Measurements from ENCODE around the gene PSMD14. TPM values are rescaled to one million over a fixed set of nuclear protein-coding genes. Genes with fewer than 3 reads are reported as not detected.
A peak's percentile ranks its signal among the peaks of the same experiment; 100 is the strongest.

Gene PSMD14
- total RNA-seq, 1 donor from 2014 or later, result 70.6 TPM

DNA sequence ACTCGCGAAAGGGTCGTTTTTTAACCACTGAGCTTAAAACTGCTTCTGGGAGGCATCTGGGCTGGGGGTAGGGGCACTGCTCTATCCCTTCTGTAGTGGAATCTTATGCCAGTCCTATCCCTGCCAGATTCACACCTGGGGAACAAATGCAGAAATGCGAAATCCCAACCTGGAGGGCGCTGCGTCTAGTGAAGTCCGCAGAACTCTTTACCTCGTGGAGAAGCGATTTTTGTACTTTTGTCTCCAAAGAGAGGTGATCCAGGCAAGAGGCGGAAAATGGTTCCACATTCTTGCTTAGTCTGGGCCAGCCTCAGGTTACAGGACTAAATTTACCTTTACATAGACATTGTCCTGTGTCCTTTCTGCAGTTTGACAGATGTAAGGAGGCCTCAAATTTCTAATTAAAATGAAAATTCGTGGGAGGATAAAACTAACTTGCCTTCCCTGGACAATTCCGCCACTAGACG lies 118.3 kb downstream of the PSMD14 start:
- Mint-ChIP-seq H3K4me1 (ENCODE audit: low read depth, unreplicated experiment) (peaks cover 8% of the 10 kb centered on the region), H3K4me3 (ENCODE audit: unreplicated experiment) (peak overlapping the region; percentile 86), H3K9me3 (ENCODE audit: unreplicated experiment) (peaks cover 20% of the 10 kb centered on the region), H3K36me3 (ENCODE audit: unreplicated experiment) (no peaks in the 10 kb centered on the region), H3K27ac (ENCODE audit: unreplicated experiment) (no peak overlapping the region), H3K27me3 (ENCODE audit: unreplicated experiment) (peaks cover 37% of the 10 kb centered on the region)
- DNase-seq, result no peak
- TF ChIP-seq, protein P1, sequence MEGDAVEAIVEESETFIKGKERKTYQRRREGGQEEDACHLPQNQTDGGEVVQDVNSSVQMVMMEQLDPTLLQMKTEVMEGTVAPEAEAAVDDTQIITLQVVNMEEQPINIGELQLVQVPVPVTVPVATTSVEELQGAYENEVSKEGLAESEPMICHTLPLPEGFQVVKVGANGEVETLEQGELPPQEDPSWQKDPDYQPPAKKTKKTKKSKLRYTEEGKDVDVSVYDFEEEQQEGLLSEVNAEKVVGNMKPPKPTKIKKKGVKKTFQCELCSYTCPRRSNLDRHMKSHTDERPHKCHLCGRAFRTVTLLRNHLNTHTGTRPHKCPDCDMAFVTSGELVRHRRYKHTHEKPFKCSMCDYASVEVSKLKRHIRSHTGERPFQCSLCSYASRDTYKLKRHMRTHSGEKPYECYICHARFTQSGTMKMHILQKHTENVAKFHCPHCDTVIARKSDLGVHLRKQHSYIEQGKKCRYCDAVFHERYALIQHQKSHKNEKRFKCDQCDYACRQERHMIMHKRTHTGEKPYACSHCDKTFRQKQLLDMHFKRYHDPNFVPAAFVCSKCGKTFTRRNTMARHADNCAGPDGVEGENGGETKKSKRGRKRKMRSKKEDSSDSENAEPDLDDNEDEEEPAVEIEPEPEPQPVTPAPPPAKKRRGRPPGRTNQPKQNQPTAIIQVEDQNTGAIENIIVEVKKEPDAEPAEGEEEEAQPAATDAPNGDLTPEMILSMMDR (IDR thresholded peaks at IDR 0.05; ENCODE audit: partially characterized antibody, unreplicated experiment), result peak; percentile 54

DNA sequence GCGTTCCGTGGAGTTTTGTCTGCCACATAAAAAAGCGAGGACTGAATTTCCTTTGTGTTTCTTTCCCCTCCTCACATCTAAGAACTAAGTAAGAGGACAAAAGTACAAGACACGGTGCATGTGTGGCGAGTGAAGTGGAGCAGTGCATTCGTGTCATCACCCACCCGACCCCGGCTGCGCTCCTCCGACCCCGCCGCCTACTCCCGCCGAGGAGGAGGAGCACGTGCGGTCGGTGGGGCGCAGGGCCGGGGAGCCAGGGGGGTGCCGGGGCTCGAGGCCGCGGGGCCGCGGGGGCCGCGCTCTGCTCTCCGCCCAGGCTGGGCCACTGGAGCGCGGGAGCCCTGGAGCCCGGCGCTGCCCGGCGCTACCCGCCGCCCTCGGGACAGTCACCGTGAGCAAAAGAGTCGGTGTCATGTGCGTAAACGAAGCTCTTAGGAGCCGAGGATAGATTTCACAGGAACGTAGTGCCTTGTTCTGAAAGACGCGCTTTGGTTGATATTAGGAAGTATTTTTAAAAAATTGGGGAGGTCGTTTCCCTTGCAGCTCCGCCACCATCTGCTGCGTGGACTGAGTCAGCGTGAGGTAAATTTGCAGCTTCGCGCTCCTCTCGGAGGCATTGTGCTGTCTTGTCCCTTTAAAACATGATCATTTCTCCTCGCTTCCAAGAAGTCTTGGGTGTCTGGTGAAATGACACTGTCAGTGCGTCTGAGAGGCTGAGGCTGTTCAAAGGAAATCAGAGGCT lies 118.9 kb downstream of the PSMD14 start:
- TF ChIP-seq, protein P1 (IDR thresholded peaks at IDR 0.05; ENCODE audit: partially characterized antibody, unreplicated experiment), result peak; percentile 16
- H3K27me3 Mint-ChIP-seq (ENCODE audit: unreplicated experiment), result peaks cover 35% of the 10 kb centered on the region
- H3K4me3 Mint-ChIP-seq (ENCODE audit: unreplicated experiment), result peak overlapping the region; percentile 88
- peaks cover 17% of the 10 kb centered on the region for H3K9me3 Mint-ChIP-seq (ENCODE audit: unreplicated experiment)
- no peak overlapping the region for H3K27ac Mint-ChIP-seq (ENCODE audit: unreplicated experiment)
- no peak for DNase-seq
- no peaks in the 10 kb centered on the region for H3K36me3 Mint-ChIP-seq (ENCODE audit: unreplicated experiment)
- peaks cover 8% of the 10 kb centered on the region for H3K4me1 Mint-ChIP-seq (ENCODE audit: low read depth, unreplicated experiment)

DNA sequence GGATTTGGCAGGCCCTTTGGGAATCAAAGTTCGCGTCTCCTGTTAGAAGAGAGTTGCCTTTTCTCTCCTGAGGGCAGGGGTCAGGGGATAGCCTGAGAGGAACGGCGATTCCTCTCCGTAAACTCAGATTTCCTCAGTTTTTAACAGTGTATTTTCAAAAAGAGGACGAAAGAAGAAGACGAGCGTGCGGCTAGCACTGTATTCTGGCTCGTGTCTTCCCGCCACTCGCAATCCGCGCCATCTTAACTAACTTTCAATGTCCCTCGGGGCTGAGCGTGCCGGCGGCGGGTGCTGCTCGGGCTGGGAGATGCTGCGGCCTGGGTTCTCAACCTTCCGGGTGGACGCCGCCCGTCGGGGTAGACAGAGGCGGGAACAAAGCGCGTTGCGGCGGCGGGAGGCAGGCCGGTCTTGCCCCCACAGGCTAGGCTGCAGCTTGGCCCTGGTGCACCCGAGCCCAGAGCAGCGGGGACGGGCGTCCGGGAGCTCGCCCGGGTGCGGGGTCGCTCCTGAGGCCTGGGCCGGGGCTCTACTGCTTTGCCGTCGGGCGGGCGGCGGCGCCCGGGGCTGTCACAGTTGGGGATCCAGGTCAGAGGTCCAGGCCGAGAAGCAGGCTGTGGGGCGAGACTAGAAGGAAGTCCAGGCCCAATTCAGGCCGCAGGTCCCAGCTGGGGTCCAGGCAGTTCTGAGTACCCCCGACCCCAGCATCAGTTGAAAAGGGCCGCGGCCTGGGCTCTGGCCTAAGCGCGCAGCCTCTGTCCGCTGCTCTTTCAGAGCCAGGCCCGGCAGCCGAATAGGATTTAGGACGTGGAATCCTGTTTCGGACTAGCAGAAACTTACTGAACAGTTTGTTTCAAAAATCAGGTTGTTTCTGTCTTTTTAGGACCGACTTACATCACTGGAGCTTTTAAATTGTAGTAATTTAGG lies 119.7 kb downstream of the PSMD14 start:
- peaks cover 28% of the 10 kb centered on the region for H3K27me3 Mint-ChIP-seq (ENCODE audit: unreplicated experiment)
- H3K36me3 Mint-ChIP-seq (ENCODE audit: unreplicated experiment), result no peaks in the 10 kb centered on the region
- peaks cover 8% of the 10 kb centered on the region for H3K4me1 Mint-ChIP-seq (ENCODE audit: low read depth, unreplicated experiment)
- peaks cover 17% of the 10 kb centered on the region for H3K9me3 Mint-ChIP-seq (ENCODE audit: unreplicated experiment)
- TF ChIP-seq, protein P1 (IDR thresholded peaks at IDR 0.05; ENCODE audit: partially characterized antibody, unreplicated experiment), result no peak
- no peak for DNase-seq
- H3K27ac Mint-ChIP-seq (ENCODE audit: unreplicated experiment), result no peak overlapping the region
- peak overlapping the region; percentile 88 for H3K4me3 Mint-ChIP-seq (ENCODE audit: unreplicated experiment)

DNA sequence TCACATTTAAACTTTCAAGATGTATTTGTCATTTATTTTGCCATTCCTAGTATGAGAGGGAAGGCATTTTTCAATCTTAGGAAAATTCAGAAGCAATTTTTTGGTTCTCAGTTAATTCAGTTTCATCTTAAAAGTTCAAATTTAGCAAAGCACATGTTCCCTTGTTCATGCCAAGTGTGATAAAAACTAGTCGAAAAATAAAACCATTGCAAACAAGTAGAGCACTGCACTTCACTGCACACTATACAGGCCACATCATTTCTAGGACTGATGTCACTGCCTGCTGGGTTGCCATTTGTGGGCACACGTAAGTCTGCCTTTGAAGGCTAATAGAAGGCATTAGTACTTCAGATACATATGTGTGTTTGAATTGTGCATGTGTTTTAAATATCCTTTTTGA lies 122.2 kb downstream of the PSMD14 start:
- H3K27ac Mint-ChIP-seq (ENCODE audit: unreplicated experiment), result no peak overlapping the region
- no peak for DNase-seq
- peaks cover 6% of the 10 kb centered on the region for H3K9me3 Mint-ChIP-seq (ENCODE audit: unreplicated experiment)
- peaks cover 16% of the 10 kb centered on the region for H3K27me3 Mint-ChIP-seq (ENCODE audit: unreplicated experiment)
- no peaks in the 10 kb centered on the region for H3K36me3 Mint-ChIP-seq (ENCODE audit: unreplicated experiment)
- TF ChIP-seq, protein P1 (IDR thresholded peaks at IDR 0.05; ENCODE audit: partially characterized antibody, unreplicated experiment), result no peak
- no peak overlapping the region for H3K4me3 Mint-ChIP-seq (ENCODE audit: unreplicated experiment)
- peaks cover 5% of the 10 kb centered on the region for H3K4me1 Mint-ChIP-seq (ENCODE audit: low read depth, unreplicated experiment)

All from glutamatergic neuron (in vitro differentiated cells).